ENCODE results near the gene PBX4. TPM values are rescaled to one million over a fixed set of nuclear protein-coding genes. Genes with fewer than 3 reads are reported as not detected.

The PBX4 gene
- total and polyA plus RNA-seq, 2 of the 8 experiments (the other 6 are each of a cell fraction or from before 2014, with no cell fraction given): 3.4 to 3.8 TPM

GRCh38 chr19:19645233-19645870 is 26.9 kb upstream of the PBX4 start:
- H4K91ac ChIP-seq (replicated peaks; ENCODE audit: insufficient read length, low read length): no peak overlapping the region
- H3K9me3 ChIP-seq (ENCODE audit: insufficient read depth in 2 of 2, low read depth in 1 of 2, low read length in 1 of 2): no peaks in the 10 kb centered on the region
- no peak overlapping the region for H3K14ac ChIP-seq (ENCODE audit: insufficient read length)
- H3K4me1 ChIP-seq (replicated peaks in 1 of 4; ENCODE audit: control insufficient read depth in 3 of 4, insufficient read depth in 4 of 4, low read length in 3 of 4): peaks cover 0 to 3% (median 2%) of the 10 kb centered on the region in 4 experiments; a peak in 2 of 7 replicates
- H3K79me2 ChIP-seq (ENCODE audit: control insufficient read depth in 1 of 2, insufficient read depth in 2 of 2, low read length in 2 of 2): no peaks in the 10 kb centered on the region
- peaks cover 4% of the 10 kb centered on the region; the same call in 1 of the 2 replicates for H3K23me2 ChIP-seq (ENCODE audit: low read depth, low read length)
- no peak overlapping the region for H3K56ac ChIP-seq (replicated peaks; ENCODE audit: insufficient read length, low read depth, low read length)
- no peak overlapping the region for H3K4me2 ChIP-seq (ENCODE audit: insufficient read depth in 1 of 2, low read depth in 2 of 2, low read length in 2 of 2)
- H3K4ac ChIP-seq (replicated peaks; ENCODE audit: insufficient read length, low read depth, low read length): no peak overlapping the region
- H2AFZ ChIP-seq (ENCODE audit: low read length): no peak overlapping the region
- peaks cover 4 to 8% of the 10 kb centered on the region in 2 experiments for H4K20me1 ChIP-seq (replicated peaks in 1 of 2; ENCODE audit: control insufficient read depth in 1 of 2, insufficient read depth in 2 of 2, low read length in 2 of 2)
- H3K18ac ChIP-seq (ENCODE audit: extremely low read depth, low read length): no peak overlapping the region
- no peak overlapping the region for H2BK5ac ChIP-seq (ENCODE audit: low read depth, low read length)
- no peak overlapping the region for H4K8ac ChIP-seq (ENCODE audit: extremely low read depth, insufficient read depth, low read length)
- FAIRE-seq: no peak
- H3K27me3 ChIP-seq (replicated peaks in 1 of 4; ENCODE audit: control insufficient read depth in 3 of 4, extremely low read depth in 1 of 4, insufficient read depth in 3 of 4, low read length in 3 of 4): no peaks in the 10 kb centered on the region
- POLR2A ChIA-PET (ENCODE audit: partially characterized antibody): interaction anchor here (1.9 to 2.5 kb wide), 3 partner anchors 10 to 113 kb away, joined by 5 to 12 read pairs (median 12); partner anchors contain the start of gene LPAR2
- WGBS, 2 experiments (ENCODE audit: extremely low coverage in 1 of 2, insufficient coverage in 1 of 2, insufficient read length in 1 of 2, insufficient replicate concordance in 2 of 2, low coverage in 1 of 2, low lambda C conversion rate in 2 of 2, missing lambda C conversion rate in 1 of 2): 95% methylated on average over 16 of the region's 17 CpGs; no CpG with 5 or more reads in 1 of the 2 experiments
- no peak overlapping the region for H3K4me3 ChIP-seq (ENCODE audit: extremely low read depth in 1 of 4, insufficient read depth in 2 of 4, low read depth in 3 of 4, low read length in 4 of 4)
- no peak overlapping the region for H2BK120ac ChIP-seq (replicated peaks; ENCODE audit: low read depth, low read length)
- no peak overlapping the region for H2AK5ac ChIP-seq (ENCODE audit: low read depth, low read length)
- DNase-seq (ENCODE audit: low read depth in 1 of 2, low spot score in 2 of 2): no peak
- H3K27ac ChIP-seq (ENCODE audit: low read depth, low read length): no peak overlapping the region
- H2BK15ac ChIP-seq (ENCODE audit: low read length): no peak overlapping the region
- no peaks in the 10 kb centered on the region for H3K79me1 ChIP-seq (ENCODE audit: low read depth, low read length)
- H3K23ac ChIP-seq (ENCODE audit: insufficient read length): no peak overlapping the region
- CTCF ChIA-PET (ENCODE audit: partially characterized antibody): interaction anchor here (2.4 to 3.1 kb wide), 3 partner anchors 85 to 114 kb away, joined by 10 to 44 read pairs (median 25); no protein-coding TSS in a partner anchor
- no peak overlapping the region for H2BK20ac ChIP-seq (ENCODE audit: low read length)
- H3K9ac ChIP-seq (replicated peaks in 1 of 4; ENCODE audit: extremely low read depth in 1 of 4, low read depth in 3 of 4, low read length in 3 of 4): no peak overlapping the region
- H4K5ac ChIP-seq (ENCODE audit: insufficient read length, low read depth, low read length): no peak overlapping the region
- H3K36me3 ChIP-seq (ENCODE audit: control insufficient read depth in 2 of 4, insufficient read depth in 4 of 4, low read length in 3 of 4): peaks cover 14 to 43% (median 30%) of the 10 kb centered on the region in 4 experiments
- H2BK12ac ChIP-seq (ENCODE audit: low read depth, low read length): no peak overlapping the region
- TF ChIP-seq CBX5 (IDR thresholded peaks at IDR 0.05; ENCODE audit: low read depth, low read length): no peak
- TF ChIP-seq JUND (IDR thresholded peaks at IDR 0.05; ENCODE audit: low read length): no peak
- TF ChIP-seq SIN3A (conservative IDR thresholded peaks at IDR 0.05 in 1 of 2, IDR thresholded peaks at IDR 0.05 in 1 of 2; ENCODE audit: low read depth in 1 of 2, low read length in 2 of 2): no peak
- no peak for TF ChIP-seq SUZ12 (IDR thresholded peaks at IDR 0.05; ENCODE audit: low read length)
- TF ChIP-seq EGR1 (IDR thresholded peaks at IDR 0.05; ENCODE audit: borderline replicate concordance, low read depth, low read length): no peak
- no peak for TF ChIP-seq CTBP2 (IDR thresholded peaks at IDR 0.05; ENCODE audit: borderline replicate concordance, insufficient read depth, insufficient read length, low read length)
- TF ChIP-seq POU5F1 (IDR thresholded peaks at IDR 0.05; ENCODE audit: low read depth, low read length): no peak
- TF ChIP-seq TBP (IDR thresholded peaks at IDR 0.05; ENCODE audit: low read depth, low read length): no peak
- TF ChIP-seq HDAC2 (IDR thresholded peaks at IDR 0.05; ENCODE audit: borderline replicate concordance in 1 of 2, low read depth in 2 of 2, low read length in 2 of 2): no peak
- no peak for TF ChIP-seq NANOG (IDR thresholded peaks at IDR 0.05; ENCODE audit: insufficient read depth, low read depth, low read length, poor library complexity, severe bottlenecking)
- TF ChIP-seq POLR2AphosphoS5 (IDR thresholded peaks at IDR 0.05; ENCODE audit: low read depth, low read length): no peak
- no peak for TF ChIP-seq BCL11A (IDR thresholded peaks at IDR 0.05; ENCODE audit: low read depth in 2 of 2, low read length in 2 of 2)
- no peak for TF ChIP-seq CREB1 (IDR thresholded peaks at IDR 0.05)
